ENCODE measurements around the gene TP53RK. TPM values are rescaled to one million over a fixed set of nuclear protein-coding genes. Genes with fewer than 3 reads are reported as not detected.

TP53RK gene
- total RNA-seq, 1 experiment from 2014 or later, result 26.8 TPM

- DNase-seq (ENCODE audit: low read depth), result no peak
These were observed 19.1 kb upstream of the TP53RK start for GRCh38 chr20:46708172-46708860.

DNA sequence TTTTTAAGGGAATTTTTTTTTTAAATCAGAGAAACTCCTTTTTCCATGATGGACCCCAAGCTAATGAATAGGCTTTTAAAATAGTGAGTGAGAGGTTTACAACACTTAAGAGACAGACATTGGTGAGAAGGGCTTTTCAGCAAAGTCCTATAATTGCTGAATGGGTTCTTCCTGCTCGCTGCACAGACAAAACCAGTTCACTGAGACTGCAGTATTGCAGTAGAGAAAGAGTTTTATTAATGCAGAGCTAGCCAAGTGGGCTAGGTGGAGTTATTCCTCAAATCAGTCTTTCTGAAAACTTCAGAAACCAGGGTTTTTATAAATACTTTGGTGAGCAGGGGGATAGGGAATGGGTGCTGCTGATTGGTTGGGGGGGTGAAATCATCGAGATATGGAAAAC, 17.0 kb upstream of the TP53RK start:
- DNase-seq (ENCODE audit: low read depth), result no peak

GRCh38 chr20:46705378-46705729, 16.1 kb upstream of the TP53RK start:
- no peak for DNase-seq (ENCODE audit: low read depth)

GRCh38 chr20:46704714-46705377, 15.6 kb upstream of the TP53RK start:
- DNase-seq (ENCODE audit: low read depth), result no peak

DNA sequence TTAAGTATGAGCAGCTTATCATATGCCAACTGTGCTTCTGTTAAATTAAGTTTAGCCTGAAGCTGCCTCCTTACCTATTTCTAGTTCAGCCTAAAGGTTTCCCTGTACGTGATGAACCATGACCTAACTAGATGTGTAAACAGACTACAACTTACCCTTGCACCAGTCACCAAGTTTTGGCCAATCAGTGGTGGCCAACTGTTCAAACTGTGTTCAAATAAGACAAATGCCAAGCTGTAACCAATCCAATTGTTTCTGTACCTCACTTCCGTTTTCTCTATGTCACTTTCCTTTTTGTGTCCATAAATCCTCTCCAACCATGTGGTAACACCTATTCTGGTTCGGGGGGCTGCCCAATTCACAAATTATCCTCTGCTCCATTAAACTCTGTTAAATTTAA, 14.2 kb upstream of the TP53RK start:
- no peak for DNase-seq (ENCODE audit: low read depth)

GRCh38 chr20:46702447-46703203, 13.4 kb upstream of the TP53RK start:
- DNase-seq (ENCODE audit: low read depth), result no peak

- no peak for DNase-seq (ENCODE audit: low read depth)
These were observed 12.7 kb upstream of the TP53RK start for GRCh38 chr20:46701986-46702385.

DNA sequence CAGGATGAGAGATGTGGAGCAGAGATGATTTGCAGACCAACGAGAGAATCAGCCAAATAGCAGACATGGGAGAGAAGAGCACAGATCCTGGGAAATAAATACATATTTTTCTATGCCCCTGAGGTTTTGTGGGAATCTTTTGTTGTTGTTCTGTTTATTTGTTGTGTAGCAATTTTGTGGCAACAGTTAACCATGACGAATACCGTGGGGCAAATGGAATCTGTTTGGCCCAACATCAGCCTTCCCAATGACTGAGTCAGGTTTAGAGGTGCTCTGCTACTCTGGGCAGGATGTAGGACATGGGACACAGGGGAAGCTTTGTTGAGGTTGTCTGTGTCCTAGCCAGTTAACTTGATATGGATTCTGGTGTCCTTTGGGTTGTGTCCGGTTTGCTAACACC, 12.3 kb upstream of the TP53RK start:
- DNase-seq (ENCODE audit: low read depth), result peak; percentile 61

GRCh38 chr20:46701057-46701456, 11.8 kb upstream of the TP53RK start:
- no peak for DNase-seq (ENCODE audit: low read depth)

GRCh38 chr20:46700481-46700880, 11.2 kb upstream of the TP53RK start:
- no peak for DNase-seq (ENCODE audit: low read depth)

GRCh38 chr20:46699651-46700359, 10.6 kb upstream of the TP53RK start:
- DNase-seq (ENCODE audit: low read depth), result no peak

- no peak for DNase-seq (ENCODE audit: low read depth)
These were observed 9.5 kb upstream of the TP53RK start for GRCh38 chr20:46698788-46699187.

DNA sequence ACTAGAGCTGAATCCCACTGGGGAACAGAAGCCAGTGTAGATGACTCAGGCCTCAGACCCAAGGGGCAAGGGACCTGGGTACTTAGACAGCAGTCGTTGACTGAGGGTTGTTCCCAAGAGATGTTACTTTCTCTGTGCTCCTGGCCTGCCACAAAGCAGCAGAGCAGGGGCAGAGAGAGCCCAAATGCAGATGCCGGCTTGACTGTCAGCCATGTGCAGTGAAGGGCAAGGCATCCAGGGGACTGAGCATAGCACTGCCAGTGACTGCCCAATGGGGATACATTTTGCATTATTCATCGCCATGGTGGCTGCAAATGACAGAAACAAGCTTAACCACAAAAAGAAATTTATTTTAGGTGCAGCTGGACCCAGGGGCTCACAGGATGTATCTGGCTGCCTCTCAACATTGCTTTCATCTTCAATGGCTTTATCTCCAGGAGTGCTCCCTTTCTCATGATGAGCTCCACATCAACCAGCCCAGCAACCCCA, 7.6 kb upstream of the TP53RK start:
- no peak for DNase-seq (ENCODE audit: low read depth)

GRCh38 chr20:46695892-46696291, 6.6 kb upstream of the TP53RK start:
- no peak for DNase-seq (ENCODE audit: low read depth)

GRCh38 chr20:46694484-46694883, 5.2 kb upstream of the TP53RK start:
- DNase-seq (ENCODE audit: low read depth), result peak; percentile 54

DNA sequence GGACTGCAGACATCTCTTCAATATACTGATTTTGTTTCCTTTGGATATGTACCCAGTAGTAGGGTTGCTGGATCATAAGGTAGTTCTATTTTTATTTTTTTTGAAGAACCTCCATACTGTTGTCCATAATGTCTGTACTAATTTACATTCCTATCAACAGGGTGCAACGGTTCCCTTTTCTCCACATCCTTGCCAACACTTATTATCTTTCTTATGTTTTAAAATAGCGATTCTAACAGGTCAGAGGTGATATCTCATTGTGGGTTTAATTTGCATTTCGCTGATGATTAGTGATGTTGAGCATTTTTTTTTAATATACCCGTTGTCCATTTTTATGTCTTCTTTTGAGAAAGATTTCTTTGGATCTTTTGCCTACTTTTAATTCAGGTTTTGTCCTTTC, 2.0 kb upstream of the TP53RK start:
- no peak for DNase-seq (ENCODE audit: low read depth)

GRCh38 chr20:46690219-46691106, 1.2 kb upstream of the TP53RK start:
- no peak for DNase-seq (ENCODE audit: low read depth)

DNA sequence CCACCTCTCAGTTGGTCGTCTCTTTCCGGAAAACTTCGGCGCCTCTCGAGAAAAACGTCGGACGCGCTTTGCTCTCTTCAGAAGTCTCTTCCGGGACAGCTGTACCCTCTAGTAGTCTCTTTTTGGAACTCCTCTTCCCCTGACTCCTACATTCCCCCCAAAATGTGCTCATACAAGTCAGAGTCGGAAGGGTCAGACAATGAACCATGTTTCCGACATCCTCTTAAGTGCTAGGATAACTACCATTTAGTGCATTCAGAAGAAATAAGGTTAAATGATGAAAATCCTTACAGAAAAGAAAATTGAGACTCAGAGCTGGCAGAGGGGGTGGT, 476 bp upstream of the TP53RK start:
- no peak for DNase-seq (ENCODE audit: low read depth)

DNA sequence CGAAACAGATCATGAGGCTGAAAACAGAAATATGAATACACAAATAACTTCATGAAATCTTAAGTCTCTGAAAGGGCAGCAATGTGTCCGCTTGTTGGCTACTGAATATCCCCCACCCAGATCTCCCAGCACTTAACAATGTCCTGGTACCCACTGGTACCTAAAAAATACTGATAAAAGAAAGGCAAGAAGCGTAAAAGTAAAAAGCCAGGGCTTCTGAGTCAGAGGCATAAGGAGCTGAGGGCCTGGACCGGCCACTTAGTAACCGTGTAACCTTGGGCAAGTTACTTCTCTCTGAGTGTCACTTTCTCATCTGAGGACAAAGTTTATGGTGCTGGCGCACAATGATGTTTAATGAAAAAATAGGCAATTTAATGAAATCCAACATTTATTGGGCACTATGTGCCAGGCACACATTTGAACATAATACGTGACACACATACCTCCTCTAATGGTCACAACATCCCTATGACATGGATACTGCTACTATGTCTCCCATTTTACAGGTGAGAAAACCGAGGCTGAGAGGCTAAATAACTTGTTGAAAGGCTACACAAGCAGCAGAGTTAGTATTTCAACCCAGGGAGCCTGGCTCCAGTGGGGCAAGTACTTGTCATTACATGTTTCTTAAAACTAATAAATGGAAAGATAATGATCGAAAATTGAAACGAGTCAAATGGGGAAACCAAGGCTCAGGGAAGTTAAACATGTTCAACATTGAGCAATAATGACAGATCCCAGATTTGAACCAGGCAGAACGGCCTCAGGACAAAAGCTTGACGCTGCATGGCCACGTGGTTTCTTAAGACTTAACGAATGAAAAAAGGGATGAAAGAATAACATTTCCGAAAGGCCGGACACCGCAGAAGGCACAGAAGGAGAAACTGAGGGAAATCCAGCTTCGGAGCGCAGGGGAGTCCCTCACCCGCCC, 828 bp downstream of the TP53RK start:
- no peak for DNase-seq (ENCODE audit: low read depth)
